ENCODE data around the gene CYTH1.
A peak's percentile ranks its signal among the peaks of the same experiment; 100 is the strongest.

The CYTH1 gene

DNA sequence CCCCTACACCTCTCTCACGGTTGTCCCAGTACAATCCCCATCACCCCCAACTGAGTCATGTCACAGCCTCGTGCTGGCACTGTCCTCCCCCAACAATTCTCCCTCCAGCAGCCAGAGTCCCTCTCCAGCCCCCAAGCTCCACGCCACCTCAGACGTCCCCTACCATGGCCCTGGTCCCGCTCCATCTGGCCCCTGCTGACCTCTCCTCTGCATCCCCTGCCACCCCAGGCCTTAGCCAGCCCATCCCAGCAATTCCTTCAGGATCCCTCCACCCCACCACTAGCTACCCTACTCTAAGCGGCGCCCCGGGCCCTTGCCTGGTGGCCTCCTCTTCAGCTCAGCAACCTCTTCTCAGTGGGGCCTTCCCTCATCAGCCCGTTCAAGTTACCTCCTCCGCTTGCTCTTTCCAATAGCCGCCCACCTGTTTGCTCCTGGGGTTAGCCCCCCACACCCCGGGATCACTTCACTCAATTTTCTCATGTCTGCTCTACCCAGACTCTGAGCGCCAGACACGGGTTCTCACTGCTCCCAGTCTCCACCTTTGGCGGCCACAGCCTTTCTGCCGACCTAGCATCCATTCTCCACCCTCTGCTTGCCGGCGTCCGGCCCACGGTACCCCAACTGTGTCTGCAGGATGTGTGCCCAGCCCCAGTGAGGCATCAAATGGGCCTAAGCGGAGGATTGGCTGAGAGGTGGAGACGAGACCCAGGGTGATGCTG, 112.7 kb downstream of the CYTH1 start:
- DNase-seq (ENCODE audit: low spot score): no peak

DNA sequence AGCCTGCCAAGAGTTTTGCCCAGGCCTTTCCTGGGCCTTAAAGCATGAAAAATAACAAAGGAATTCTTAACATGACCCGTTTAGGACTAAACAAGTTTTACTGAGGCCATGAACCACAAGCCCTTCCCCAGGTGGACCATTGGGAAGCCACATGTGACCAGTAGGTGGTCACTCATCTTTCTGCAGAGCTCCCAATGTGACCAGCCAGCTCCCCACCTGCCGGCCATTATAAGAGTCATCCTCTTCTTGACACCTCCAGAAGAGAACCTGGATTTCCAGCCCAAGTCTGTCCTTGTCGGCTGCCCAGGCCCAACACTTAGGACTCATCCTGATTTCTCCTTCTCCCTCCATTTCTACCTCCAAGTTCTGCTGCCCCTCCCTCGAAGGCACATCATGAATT, 113.2 kb downstream of the CYTH1 start:
- DNase-seq (ENCODE audit: low spot score): no peak

DNA sequence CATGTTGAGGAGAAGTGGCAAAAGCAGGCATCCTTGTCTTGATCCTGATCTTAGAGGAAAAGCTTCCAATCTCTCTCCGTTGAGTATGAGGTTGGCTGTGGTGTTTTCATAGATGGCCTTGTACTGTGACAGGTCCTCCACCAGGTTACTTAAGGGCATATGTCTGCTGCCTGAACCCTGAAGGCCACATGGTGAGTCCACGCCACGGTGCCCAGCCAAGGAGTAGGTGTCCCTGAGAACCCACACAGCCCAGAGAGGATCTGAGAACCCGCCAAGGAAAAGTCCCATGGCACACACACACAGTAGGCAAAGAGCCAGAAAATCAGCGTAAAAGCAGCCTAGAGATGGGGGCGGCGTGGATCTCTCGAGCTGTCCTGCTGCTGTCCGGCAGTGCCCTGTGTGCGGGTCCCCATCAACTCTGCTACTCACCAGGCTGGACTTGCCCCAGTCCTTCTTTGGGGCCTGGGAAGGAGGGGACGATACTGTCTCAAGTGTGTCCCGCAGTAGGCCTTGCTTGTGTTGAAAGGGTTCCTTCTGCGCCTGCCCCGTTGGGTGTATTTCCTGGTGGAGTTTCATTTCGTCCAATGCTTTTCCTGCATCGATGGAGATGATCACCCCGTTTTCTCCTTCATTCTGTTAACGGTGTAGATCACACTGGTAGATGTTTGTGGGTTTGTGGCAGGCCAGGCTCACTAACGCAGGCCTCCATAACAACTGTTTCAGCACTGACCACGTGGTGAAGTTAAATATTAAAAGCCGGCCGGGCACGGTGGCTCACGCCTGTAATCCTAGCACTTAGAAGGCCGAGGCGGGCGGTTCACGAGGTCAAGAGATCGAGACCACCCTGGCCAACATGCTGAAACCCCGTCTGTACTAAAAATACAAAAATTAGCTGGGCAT, 114.1 kb downstream of the CYTH1 start:
- DNase-seq (ENCODE audit: low spot score): no peak

DNA sequence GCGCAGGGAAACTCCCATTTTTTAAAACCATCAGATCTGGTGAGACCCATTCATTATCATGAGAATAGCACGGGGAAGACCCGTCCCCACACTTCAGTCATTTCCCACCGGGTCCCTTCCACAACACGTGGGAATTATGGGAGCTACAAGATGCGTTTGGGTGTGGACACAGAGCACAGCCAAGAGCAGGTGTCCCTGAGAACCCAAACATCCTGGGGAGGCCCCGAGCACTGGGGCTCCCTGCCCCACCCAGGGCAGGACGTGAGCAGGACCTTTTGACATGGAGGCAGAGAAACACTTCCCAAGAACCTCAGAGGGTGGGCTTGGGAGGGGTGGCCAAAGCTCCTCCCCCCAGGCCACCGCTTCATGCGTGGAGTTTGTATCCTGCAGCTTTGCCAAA, 115.0 kb downstream of the CYTH1 start:
- no peak for DNase-seq (ENCODE audit: low spot score)

DNA sequence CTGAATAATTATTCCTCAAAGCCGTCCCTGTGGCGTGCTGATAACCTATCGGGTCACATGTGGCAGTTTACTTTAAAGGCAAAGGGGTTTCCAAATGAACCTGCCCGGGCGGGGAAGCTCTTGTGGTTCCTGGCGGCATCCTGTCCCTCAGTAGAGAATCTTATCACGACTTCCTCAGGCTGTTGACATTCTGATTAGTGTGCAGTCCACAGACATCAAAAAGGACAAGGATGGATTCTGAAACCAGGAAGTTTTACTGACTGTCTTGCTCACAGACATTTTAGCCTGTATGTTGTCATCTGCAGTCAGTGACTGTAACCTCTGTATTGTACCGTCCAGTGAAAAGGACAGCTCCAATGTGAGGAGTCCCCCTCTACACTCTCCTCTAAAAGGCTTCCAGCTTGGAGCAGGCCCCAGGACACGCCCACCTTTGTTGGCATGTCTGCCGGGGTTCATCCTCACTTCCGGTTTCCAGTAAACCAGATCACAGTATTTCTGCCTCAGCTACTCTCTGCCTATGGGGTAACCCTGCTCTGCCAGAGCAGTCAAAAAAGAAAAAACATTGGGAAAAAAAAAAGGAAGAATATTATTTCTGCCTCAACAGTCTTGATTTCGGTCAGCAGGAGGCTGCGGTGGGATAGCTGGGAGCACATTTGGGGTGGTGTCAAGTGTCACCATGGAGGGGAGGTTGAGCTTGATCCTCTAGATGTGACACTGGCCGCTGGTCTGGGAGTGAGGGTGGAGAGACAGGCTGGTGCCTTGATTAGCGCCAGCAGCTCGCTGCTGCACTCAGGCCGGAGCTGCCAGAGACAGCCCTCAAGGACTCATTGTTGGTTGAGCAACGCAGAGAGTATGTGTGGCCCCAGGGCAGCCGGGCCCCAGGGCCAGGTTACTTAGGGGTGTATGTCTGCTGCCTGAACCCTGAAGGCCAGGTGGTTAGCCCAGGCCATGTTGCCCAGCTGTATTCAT, 115.8 kb downstream of the CYTH1 start:
- peak; percentile 35 for DNase-seq (ENCODE audit: low spot score)

DNA sequence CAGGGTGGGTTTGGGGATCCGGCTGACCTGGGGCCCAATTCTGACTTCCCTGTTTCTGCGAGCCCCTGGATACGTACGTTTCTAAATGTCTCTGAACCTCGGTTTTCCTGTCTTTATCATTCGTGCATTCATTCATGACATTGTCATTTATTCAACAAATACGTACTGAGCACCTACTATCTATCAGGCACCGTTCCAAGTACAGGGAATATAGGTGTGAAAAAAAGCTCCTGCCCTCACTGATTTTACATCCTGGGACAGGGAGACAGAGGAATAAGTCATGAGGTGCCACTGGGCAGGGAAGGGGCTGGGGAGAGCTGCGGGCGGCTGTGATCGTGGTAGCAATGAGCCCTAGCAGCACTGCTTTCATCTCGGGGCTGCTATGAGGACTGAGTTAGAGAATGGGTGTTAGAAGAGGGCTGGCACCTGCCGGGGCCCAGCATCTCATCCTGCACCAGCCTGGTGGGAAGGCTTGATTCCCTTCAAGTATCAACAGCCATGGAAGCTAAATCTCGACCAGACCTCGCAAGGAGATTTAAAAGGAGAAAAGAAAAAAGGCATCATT, 116.6 kb downstream of the CYTH1 start:
- DNase-seq (ENCODE audit: low spot score): no peak

DNA sequence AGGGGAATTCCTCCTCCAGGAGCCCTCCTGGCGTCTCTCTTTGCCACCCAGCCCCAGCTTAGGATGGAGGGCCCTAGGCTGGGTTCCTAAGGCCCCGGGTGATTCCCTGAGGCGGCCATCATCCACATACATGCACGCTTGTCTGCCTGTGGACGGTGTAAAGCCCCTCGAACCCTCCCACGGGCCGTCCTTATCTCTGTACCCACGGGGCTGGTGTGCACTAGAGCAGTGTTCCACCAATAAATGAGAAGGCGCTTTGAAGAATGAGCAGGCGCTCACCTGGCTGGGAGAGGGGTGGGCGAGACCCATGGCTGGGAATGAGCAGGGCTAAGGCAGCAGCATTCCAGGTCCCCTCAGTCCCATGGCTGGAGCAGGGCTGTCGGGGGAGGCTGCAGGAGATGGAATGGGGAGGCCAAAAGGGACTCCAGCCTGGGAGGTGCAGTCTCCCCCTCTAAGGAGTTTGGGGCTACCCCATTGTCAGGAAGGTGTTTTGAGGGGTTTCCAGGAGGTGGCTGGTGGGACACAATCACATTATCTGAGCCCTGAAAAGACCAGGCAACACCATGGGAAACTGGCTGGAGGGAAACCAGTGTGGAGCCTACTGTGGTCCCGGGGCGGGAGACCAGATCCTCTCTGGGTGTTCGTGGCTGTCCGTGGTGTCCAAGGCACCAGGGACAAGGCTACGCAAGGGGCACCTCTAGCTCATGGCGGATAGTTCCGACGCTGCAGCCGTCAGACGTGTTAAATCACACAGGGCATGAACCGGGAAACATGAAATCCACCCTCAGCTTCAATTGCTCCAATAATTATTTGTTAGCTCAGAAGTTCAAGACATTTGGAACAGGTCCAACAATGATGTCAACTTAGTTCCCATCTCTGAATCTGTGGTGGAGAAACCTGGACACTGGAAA, 117.3 kb downstream of the CYTH1 start:
- DNase-seq (ENCODE audit: low spot score): no peak

DNA sequence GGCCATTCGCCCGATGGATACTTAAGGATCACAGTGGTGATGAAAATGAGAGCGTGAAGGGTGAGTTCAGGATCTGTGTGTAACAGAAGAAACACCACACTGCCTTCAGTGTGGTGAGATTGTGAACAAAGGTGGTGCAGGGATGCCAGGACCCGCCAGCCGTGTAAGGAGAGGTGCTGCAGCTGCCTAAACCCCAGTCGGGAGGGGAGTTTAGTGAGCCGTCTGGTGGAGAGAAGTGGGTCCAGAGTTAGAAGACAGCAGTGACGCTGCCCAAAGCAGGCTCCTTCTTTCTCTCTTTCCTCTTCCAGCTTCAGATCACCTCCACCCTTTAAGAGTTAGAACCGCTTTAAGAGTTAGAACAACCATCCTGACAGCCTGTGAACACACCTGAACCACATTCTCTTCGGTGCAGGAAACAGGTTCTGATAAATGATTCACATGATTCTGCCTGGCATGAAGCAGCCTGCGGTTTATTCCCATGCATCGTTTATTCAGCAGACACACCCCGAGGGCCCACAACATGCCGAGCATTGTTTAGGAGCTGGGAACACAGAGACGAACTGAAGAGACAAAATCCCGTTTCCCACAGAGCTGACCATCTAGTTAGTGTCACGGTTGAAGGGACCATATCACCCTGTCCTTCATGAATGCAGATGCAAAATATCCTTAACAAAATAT, 120.8 kb downstream of the CYTH1 start:
- DNase-seq (ENCODE audit: low spot score): no peak

DNA sequence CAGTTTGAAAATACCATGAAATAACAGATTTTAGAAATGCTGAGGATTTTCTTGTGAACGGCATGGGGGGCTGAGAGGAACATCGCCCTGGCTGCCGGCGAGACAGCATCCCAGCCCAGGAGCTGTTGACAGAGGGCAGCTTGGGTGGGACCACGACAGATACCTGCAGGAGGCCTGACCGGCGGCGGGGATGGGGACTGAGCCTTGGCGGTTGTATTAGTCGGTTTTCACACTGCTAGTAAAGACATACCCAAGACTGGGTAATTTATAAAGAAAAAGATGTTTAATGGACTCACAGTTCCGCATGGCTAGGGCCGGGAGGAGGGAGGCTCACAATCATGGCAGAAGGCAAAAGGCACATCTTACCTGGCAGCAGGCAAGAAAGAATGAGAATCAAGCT, 122.5 kb downstream of the CYTH1 start:
- no peak for DNase-seq (ENCODE audit: low spot score)

DNA sequence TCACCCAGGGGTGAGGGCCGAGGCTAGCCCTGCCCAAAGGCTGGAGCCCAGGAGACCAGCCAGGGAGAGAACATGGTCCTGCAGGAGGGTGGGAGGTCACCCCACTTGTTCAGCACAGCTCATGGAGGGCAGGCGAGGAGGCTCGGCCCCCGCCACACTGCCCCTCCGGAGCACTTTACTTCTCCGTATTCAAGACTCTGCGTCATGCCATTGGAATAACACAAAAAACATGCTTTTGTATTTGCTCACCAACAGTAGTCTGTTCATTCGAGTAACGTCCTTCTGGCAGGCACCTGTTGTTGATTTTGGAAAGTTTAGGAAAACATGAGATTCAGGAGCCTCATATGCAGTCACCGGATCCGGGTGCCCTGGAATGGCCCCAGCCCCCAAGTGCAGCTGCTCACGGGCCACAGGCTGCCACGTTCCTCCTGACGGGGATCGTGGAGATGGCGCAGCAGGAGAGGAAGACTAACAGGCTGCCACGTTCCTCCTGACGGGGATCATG, 123.7 kb downstream of the CYTH1 start:
- DNase-seq (ENCODE audit: low spot score): peak; percentile 50

DNA sequence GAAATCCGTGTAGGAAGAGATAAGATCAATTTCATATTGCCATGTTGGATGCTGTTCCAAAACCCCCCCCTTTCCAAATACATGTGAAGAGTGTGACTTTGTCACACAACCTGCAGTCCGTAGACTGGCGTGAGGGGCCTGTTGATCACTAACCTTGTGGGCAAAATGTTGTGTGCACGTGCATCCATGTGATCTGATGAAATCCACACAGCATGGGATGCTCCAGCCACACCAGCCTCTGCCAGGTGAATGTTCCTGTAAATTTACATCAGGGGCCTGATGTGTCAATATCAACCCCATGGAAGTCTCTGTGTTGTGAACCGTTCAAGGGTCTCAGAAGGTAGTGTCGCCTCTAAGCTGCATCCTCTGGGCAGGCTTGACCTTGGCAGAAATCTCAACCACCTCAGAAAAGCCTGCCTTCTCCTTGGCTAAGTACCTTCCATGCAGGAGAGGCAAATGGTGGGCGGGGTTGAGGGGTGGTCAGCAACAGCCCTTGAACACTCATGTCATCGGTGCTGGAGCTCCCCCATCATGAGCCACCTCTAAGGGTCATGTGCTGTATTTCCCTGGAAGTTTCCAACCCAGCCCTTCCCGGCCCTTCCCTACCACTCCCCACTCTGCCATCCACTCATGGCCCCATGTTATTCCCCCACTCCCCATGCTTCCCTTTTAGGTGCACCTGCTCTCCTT, 126.7 kb downstream of the CYTH1 start:
- DNase-seq (ENCODE audit: low spot score): no peak

DNA sequence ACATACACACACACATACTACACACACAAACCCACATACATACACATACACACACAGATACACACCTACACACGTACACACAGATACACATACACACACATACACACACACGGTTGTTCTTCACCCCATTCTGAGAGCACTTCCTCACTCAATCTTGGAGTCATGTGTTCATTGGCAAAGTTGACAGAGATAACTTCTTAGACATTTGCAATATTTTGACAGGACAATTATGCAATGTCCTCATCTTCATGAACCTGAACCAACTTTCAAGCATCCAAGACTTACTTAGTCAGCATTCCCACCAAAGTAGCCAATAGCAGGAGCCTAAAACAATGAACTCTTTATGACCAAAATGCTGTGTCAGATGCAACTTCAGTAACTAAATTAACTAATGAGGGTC, 127.7 kb downstream of the CYTH1 start:
- no peak for DNase-seq (ENCODE audit: low spot score)

DNA sequence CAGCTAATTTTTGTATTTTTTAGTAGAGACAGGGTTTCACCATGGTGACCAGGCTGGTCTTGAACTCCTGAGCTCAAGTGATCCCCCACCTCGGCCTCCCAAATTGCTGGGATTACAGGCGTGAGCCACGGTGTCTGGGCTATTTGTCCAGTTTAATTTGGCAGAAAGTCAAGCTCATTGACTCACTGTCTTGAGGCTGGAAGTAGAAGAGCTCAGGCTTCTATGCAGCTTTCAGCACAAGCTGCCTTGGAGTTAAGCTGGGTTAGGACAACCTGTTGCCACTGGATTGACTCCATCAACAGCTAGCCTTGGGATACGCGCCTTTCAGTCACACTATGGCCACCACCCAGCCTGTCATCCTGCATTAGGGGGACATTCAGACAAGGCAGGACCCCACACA, 128.7 kb downstream of the CYTH1 start:
- peak; percentile 34 for DNase-seq (ENCODE audit: low spot score)

DNA sequence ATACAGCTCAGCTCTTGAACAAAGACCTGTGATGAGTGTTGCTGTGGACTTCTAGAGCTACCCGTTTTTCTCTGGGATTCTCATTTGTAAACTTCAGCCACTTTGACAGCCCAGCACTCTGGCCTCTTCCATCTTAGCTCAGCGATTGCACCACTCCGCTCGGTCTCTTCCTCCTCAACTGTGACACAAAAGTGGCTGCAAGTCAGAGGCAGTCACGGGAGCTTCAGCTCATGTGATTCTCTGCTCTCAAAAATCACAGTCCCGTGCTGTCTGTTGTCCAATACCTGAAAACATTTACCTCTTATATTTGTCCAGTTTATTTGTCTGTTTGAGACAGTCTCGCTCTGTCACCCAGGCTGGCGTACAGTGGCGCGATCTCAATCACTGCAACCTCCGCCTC, 129.2 kb downstream of the CYTH1 start:
- DNase-seq (ENCODE audit: low spot score): no peak

DNA sequence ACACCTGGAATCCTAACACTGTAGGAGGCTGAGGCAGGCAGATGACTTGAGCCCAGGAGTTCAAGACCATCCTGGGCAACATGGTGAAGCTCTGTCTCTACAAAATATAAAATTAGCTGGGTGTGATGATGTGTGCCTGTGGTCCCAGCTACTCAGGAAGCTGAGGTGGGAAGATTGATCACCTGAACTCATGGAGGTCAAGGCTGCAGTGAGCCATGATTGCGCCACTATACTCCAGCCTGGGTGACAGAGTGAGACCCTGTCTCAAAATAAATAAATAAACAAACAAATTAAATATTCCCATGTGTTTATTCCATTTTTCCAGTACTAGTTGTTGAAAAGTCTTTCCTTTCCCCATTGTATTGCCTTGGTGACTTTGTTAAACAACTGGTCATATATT, 130.0 kb downstream of the CYTH1 start:
- no peak for DNase-seq (ENCODE audit: low spot score)

DNA sequence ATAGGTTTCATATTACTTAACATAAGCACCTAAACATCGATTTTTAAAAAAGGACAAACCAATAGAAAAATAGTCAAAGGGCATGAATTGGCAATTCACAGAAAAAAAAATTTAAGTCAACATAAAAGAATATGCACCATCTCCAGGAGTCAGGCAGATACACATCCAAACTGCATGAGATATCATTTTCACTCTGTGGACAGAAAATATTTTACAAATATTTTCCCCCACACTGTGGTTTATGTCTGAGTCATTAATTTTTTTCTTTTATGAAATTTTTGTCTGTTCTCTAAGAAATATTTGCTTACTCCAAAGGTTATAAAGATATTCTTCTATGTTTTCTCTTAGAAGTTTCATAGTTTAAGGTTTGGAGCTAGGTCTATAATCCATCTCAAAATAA, 130.5 kb downstream of the CYTH1 start:
- DNase-seq (ENCODE audit: low spot score): no peak

DNA sequence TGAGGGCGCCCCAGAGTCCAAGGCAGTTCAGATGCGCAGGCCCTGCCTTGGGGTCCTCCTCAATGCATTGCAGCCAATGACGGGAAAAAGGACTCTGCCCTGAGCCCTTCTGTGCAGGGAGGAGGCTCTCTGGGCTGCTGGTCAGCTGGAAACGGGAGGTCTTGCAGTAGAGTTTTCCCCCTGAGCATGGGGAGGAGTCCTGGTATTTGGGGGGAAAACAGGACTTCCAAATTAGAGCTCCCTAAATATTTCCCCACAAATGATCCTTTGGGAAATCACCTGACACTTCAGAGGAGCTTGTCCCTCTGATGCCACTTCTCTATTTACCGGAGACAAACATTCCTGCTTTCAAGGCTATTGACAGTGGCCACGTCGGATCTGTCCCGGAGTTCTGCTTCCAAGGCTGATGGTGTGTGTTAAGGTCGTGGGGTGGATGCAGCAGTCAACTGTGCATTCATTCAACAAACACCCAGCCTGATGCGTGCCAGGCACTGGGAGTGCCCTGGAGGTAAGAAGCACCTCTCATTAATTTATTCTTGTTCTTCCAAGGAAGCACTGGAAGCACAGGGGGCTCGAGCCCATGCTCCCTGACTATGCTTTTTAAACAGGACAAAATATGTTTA, 131.9 kb downstream of the CYTH1 start:
- DNase-seq (ENCODE audit: low spot score): no peak

DNA sequence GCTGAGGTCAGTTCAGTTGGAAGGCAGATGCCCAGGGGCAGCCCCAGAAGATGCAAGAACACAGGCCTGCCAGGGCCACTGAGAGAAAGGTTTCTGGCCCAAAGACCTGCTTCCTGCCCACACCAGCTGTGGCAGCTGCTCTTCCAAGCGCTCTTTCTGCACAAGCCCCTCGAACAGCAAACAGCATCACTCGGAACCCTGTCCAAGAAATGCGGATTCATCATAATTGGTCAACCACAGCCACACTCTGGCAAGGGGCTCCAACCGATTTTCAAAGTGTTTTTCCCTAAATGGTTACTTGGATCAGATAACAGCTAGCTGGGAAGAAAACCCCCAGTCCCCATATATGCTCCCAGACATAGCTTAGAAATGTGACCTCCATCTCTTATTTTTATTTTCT, 133.8 kb downstream of the CYTH1 start:
- DNase-seq (ENCODE audit: low spot score): no peak

DNA sequence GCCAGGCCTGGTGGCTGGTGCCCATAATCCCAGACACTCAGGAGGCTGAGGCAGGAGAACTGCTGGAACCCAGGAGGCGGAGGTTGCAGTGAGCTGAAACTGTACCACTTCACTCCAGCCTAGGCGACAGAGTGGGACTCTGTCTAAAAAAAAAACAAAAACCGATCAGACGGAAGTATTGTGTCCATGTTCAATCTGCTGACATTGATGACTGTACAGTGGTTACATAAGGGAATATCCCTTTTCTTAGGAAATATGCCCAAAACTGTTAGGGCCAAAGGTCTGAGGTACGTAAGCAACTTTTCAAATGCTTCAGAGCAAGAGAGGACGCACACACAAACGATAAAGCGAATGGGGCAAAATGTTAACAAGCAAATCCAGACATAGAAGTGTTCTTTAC, 135.0 kb downstream of the CYTH1 start:
- no peak for DNase-seq (ENCODE audit: low spot score)

Data from AG08395 (cell line).